Ectodermal cell (in vitro differentiated cells): Measurements from ENCODE around the gene SLC6A1. TPM values are rescaled to one million over a fixed set of nuclear protein-coding genes. Genes with fewer than 3 reads are reported as not detected.
A peak's percentile ranks its signal among the peaks of the same experiment; 100 is the strongest.

ENCODE experiments used
- H3K27ac ChIP-seq: 2 replicates; pipeline ENCODE4 v1.7.0; 2013; ENCODE audit warnings: mild to moderate bottlenecking, low read depth, low read length; ENCODE audit not compliant: insufficient read depth, poor library complexity, severe bottlenecking
- H3K27me3 ChIP-seq: 2 replicates; pipeline ENCODE4 v1.7.0; 2013; ENCODE audit warnings: mild to moderate bottlenecking, low read length; ENCODE audit not compliant: insufficient read depth, control insufficient read depth, poor library complexity, severe bottlenecking
- H3K36me3 ChIP-seq: one replicate; pipeline ENCODE4 v1.7.0; 2013; ENCODE audit warnings: low read length; ENCODE audit not compliant: control insufficient read depth, insufficient read depth
- H3K4me1 ChIP-seq: one replicate; pipeline ENCODE4 v1.7.0; 2013; ENCODE audit warnings: low read length; ENCODE audit not compliant: control insufficient read depth, insufficient read depth
- H3K4me3 ChIP-seq: 2 replicates; pipeline ENCODE4 v1.7.0; 2013; ENCODE audit warnings: low read depth, low read length, control low read depth; ENCODE audit not compliant: insufficient read depth
- H3K9me3 ChIP-seq: 2 replicates; pipeline ENCODE4 v1.7.0; 2013; ENCODE audit warnings: mild to moderate bottlenecking, low read length, moderate library complexity; ENCODE audit not compliant: control insufficient read depth
- WGBS, 2 experiments: methylation state at CpG; one replicate each; pipeline ENCODE4 v1.1.7; 2013; ENCODE audit warnings: missing lambda C conversion rate in 2 of 2; 5-methylcytosine and 5-hydroxymethylcytosine counted together
- polyA plus RNA-seq, 4 experiments: library from polyadenylated mRNA; stranded (reverse); fragments of 50-300 nt; gene quantifications; one replicate each; pipeline ENCODE4 v1.2.3, GENCODE V29; 2013

SLC6A1 gene
- 1.6 TPM for polyA plus RNA-seq (2013, experiment 1 of 4)
- 1.0 TPM for polyA plus RNA-seq (2013, experiment 2 of 4)
- polyA plus RNA-seq (2013, experiment 3 of 4), result 1.7 TPM
- polyA plus RNA-seq (2013, experiment 4 of 4), result 2.1 TPM

DNA sequence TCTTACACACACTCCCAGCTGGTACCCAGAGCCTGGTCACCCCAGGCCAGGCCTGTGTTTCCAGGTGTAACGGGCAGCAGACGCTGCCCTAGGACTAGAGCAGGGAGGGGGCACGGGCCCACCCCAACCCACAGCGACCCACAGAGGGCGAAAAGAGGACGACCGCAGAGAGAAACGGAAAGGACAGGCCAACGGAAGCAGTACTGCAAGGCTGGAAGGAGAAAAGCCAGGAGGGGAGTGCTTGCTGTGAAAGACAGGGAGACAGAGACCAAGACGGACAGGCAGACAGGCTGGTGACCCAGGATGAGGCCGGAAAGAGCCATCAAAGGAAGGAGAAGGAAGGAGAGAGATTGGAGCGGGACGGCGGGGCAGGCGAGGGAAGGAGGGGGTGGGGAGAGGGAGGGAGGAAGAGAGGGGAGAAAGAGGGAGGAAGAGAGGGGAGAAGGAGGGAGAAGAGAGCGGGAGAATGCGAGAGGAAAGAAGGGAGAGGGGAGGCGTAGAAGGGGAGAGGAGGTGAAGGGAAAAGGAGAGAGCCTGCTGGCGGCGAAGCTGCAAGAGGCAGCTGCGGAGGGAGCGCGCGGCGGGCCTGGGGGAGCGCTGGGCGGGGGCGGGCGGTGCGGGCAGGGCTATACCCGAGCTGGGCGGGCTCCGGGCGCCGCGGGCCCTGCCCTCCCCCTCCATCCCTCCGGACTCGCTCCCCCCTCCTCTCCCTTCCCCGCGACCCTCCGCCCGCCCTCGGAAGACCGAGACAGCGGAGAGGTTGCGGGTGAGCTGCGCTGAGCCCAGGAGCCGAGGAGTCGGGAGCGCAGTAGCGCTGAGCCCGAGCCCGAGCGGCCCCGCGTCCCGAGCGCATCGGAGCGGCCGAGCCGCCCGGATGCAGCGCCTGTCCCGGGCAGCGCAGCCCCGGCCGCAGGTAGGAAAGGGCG lies at the start of gene SLC6A1:
Gene SLC6A1 (plus strand): TSS at position 732 of the 926 bp plus-strand sequence. CDS start 24,464 bp downstream, outside the sequence.
- Histone ChIP-seq H3K9me3 (no peaks in the 10 kb centered on the region), H3K27me3 (peaks cover 47% of the 10 kb centered on the region), H3K27ac (no peak within 1 kb of the TSS), H3K4me1 (no peaks in the 10 kb centered on the region), H3K4me3 (peak within 1 kb of the TSS; percentile 34), H3K36me3 (no peaks in the 10 kb centered on the region)
- WGBS, 2 experiments, result 1% methylated on average over 67 to 69 of the region's 69 CpGs

DNA sequence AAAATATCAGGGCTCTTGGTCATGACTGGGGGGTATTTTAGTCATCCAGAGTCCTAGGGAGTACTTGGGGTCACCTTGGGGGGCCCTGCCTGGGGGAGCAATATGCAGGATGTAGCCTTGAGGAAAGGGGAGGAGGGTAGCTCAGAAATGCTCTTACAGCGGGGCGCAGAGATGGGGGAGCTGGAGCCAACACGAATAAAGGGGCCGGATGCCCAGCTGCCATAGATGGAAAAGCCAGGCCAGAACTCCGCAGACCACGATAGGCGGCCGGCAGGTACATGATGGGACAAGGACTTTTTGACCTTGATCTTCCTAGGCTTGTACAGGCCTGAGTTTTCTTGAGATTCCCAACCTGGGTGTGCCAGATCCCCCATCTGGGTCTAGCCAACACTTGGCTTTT lies 47.7 kb upstream of the SLC6A1 start:
- Histone ChIP-seq H3K4me3 (no peak overlapping the region), H3K27ac (no peak overlapping the region), H3K27me3 (no peaks in the 10 kb centered on the region), H3K36me3 (no peaks in the 10 kb centered on the region), H3K4me1 (no peaks in the 10 kb centered on the region), H3K9me3 (no peaks in the 10 kb centered on the region)
- WGBS, 2 experiments, result 94% methylated on average over 8 of the region's 8 CpGs

DNA sequence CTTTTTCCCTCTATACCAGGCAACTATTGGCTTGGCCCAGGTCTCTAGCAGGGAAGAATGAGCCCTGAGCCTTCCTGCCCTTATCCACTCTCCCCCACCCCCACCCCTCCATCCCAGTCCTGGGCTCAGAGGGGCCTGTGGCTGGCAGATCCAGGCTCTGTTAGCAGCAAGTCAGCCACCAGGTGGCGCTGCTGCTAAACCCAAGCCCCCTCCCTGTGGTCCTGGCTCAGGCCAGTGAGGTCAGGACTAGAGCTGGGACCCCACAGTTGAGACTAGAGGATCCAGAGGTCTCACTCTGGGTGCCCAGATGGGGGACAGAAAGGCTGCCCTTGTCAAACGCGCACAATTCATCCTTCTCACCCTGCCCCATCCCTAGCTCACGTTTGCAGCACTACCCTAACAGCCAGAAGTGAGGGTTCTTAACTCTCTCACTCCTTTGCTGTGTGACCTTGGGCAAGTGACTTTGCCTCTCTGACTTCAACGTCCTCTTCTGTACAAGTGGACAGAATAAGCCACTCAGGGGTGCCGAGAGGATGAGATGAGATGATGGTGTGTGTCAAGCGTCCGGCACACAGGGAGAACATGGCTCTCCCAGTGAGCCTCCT lies 46.8 kb upstream of the SLC6A1 start:
- 53 to 55% methylated on average over 8 of the region's 8 CpGs for WGBS, 2 experiments
- no peaks in the 10 kb centered on the region for H3K9me3 ChIP-seq
- no peak overlapping the region for H3K27ac ChIP-seq
- H3K4me1 ChIP-seq, result no peaks in the 10 kb centered on the region
- H3K36me3 ChIP-seq, result no peaks in the 10 kb centered on the region
- H3K27me3 ChIP-seq, result no peaks in the 10 kb centered on the region
- H3K4me3 ChIP-seq, result no peak overlapping the region

DNA sequence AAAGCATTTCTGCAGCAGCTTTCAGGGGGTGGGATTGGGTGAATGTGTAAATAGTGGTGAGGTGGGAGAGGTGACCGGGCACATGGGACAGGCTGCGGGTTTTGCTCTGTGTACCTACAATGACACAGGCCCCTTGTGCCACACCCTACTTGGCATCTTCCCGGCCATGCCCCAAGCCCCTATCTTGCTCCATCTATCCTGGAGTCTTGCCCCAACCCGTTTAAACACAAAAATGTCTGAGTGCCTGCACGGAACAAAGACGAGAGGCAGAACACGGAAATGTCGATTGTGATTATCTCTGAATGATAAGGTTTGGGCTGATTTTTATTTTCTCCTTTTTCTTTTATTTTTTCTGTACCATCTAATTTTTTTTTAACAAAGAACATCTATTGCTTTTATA lies 46.0 kb upstream of the SLC6A1 start:
- H3K27me3 ChIP-seq, result no peaks in the 10 kb centered on the region
- H3K27ac ChIP-seq, result no peak overlapping the region
- no peaks in the 10 kb centered on the region for H3K36me3 ChIP-seq
- WGBS, 2 experiments, result 88 to 91% methylated on average over 4 to 8 of the region's 8 CpGs
- H3K4me3 ChIP-seq, result no peak overlapping the region
- no peaks in the 10 kb centered on the region for H3K4me1 ChIP-seq
- H3K9me3 ChIP-seq, result no peaks in the 10 kb centered on the region

DNA sequence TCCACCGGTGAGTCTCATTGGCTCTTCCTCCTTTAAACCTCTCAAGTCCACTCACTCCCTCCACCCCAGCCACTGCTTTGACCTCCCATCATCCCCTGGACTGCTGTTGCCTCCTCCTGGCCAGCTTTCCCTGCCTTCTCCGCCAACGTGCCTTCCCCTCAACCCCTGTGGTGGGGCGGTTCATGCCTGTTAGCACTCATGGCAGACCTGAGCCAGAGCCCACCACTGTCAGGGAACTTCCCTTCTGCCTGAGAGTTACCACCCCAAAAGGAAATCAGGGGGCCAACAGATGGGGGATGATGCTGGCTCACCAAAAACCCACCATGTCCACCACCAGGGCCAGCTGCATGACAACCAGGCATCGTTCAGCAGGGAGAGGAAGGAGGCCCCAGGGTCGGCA lies 44.2 kb upstream of the SLC6A1 start:
- H3K4me1 ChIP-seq, result no peaks in the 10 kb centered on the region
- H3K9me3 ChIP-seq, result no peaks in the 10 kb centered on the region
- 83 to 86% methylated on average over 6 of the region's 6 CpGs for WGBS, 2 experiments
- H3K27me3 ChIP-seq, result no peaks in the 10 kb centered on the region
- H3K36me3 ChIP-seq, result no peaks in the 10 kb centered on the region
- no peak overlapping the region for H3K27ac ChIP-seq
- no peak overlapping the region for H3K4me3 ChIP-seq

DNA sequence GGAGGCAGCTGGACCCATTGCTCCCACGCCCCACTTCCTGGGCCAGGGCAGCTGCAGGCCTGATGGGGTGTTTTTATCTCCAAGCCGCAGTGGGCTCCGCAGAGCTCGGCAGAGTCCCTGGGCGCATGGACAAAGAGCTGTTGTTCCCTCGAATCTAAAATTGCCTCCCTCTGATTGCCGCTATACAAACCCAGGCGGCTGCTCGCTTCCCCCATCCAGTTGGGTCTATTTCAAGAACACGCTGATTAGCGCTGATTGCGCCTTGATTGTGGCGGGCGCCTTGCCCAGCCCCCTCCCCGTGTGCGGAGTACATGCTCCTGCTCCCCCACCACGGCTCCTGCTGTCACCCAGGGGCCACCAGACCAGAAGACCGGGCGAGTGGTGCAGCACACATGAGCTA lies 43.4 kb upstream of the SLC6A1 start:
- Histone ChIP-seq H3K4me3 (no peak overlapping the region), H3K27ac (no peak overlapping the region), H3K4me1 (no peaks in the 10 kb centered on the region), H3K9me3 (no peaks in the 10 kb centered on the region), H3K27me3 (no peaks in the 10 kb centered on the region), H3K36me3 (no peaks in the 10 kb centered on the region)
- 90% methylated on average over 19 of the region's 19 CpGs for WGBS, 2 experiments

DNA sequence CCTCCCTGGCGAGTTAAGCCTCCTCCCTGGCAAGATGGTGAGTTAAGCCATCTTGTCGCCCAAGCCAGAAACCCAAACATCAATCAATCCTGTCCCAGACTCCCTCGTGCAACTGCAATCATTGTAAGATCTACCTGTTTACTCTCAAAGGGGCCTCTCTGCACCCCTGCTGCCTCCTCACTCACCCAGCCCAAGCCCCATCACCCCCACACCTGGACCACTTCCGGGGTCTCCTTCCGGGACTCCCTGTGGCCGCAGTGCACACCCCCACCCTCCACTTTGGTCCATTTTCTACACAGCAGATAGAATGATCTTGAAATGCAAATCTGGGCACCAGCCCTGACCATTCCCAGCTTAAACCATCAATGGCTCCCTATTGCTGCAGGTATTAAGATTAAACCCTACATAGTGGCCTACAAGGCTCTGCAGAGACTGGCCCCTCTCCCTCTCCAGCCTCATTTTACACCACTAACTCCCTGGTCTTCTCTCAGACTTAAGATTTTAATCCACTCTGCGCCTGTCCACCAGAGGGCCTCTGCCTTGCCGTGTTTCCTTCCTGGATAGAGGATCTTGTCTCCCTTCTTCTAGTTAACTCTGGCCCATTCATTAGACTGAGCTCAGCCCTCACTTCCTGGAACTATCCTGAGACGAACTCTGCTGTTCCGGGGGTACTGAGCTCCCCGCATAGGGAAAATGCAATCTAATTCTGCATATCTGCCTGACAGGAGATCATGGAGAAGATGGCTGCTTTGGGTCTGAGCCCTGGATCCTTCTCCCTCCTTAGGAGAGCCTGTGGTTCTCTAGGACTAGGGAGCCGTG lies 41.9 kb upstream of the SLC6A1 start:
- Histone ChIP-seq H3K4me1 (no peaks in the 10 kb centered on the region), H3K4me3 (no peak overlapping the region), H3K27me3 (no peaks in the 10 kb centered on the region), H3K36me3 (no peaks in the 10 kb centered on the region), H3K27ac (no peak overlapping the region), H3K9me3 (no peaks in the 10 kb centered on the region)
- 73 to 74% methylated on average over 12 of the region's 12 CpGs for WGBS, 2 experiments

DNA sequence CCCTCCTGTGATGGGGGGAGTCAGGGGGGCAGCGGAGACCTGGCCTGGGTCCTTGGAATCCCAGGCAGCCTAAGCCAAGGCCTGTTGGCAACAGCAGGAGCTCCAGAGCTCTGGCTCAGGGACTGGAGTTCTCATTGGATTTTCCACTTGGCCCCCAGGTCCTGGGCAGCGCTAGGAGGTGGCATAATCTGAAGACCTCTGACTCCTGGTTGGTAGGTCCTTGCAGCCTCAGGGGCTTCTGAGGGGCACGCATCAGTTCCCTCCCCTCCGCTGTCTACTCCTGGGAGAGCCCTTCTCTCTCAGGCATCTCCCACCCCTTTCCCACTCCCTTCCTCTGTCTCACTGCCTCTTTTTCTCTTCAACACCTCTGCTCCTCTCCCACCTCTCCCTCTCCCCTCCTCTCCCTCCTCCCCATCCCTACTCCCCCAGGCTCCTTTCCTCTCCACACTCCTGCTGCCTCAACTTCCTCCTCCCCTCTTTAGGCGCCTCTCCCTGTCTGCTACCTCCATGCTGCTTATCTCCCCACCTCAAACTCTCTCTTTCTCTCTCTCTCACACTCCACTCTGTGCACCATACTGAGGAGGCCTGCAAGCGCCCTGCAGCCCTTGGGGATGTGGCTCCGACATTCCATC lies 41.1 kb upstream of the SLC6A1 start:
- Histone ChIP-seq H3K27ac (no peak overlapping the region), H3K4me1 (no peaks in the 10 kb centered on the region), H3K27me3 (no peaks in the 10 kb centered on the region), H3K4me3 (no peak overlapping the region), H3K9me3 (no peaks in the 10 kb centered on the region), H3K36me3 (no peaks in the 10 kb centered on the region)
- WGBS, 2 experiments, result 82 to 84% methylated on average over 7 of the region's 7 CpGs

DNA sequence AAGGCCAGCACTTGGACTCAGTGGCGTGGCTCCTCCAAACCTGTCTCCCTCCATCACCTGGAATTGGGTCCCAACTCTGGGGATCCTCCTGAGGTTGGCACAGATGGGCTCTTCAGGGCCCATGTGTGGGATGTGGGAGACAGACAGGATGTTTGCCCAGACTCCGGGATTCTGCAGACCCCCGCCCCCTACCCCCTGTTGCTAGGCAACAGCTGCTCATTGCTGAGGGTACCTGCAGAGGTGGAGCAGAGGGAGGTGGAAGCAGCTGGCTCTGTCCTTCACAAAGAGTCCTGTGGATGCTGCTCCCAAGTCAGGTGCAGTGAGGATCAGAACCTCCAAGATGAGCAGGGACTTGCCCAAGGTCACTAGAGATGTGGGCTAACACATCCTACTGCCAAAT lies 40.0 kb upstream of the SLC6A1 start:
- no peaks in the 10 kb centered on the region for H3K9me3 ChIP-seq
- no peaks in the 10 kb centered on the region for H3K36me3 ChIP-seq
- H3K27ac ChIP-seq, result no peak overlapping the region
- no peak overlapping the region for H3K4me3 ChIP-seq
- H3K27me3 ChIP-seq, result no peaks in the 10 kb centered on the region
- no peaks in the 10 kb centered on the region for H3K4me1 ChIP-seq
- 72 to 73% methylated on average over 3 of the region's 3 CpGs for WGBS, 2 experiments
